ENCODE measurements around the gene ZFP3.

DNA sequence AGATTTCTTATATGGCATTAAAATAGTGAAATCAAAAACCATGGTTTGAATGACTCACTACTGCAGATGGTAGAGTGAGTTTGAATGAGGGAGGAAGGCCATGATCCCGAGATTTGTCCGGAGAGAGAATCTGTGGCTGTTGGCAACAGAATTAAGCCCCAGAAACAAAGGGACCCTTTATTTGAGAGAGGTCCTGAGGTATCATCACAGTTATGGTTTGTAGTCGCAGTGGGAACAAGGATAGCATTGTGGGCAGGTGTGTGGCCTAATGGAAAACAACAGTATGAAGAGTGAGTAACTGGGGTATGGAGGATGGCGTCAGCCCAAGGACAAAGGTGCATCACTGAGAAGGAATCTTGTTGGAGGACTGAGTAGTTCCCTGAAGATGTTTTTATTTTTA lies 8.5 kb upstream of the ZFP3 start:
- TF ChIP-seq CTCF (IDR thresholded peaks at IDR 0.05; ENCODE audit: extremely low read depth in 1 of 2, insufficient read depth in 1 of 2, low read depth in 1 of 2, low read length in 2 of 2) (no peak), POLR2AphosphoS5 (IDR thresholded peaks at IDR 0.05; ENCODE audit: insufficient read depth, low read depth, low read length) (no peak), MYC (IDR thresholded peaks at IDR 0.05; ENCODE audit: low read depth, low read length) (no peak)
